ENCODE results near the gene ZNF837.
"Not testable (repeated sequence)": the region's sequence is repeated elsewhere in the genome, so short reads cannot be mapped to it uniquely, and the experiment has no call there.

Gene ZNF837

GRCh38 chr19:58351558-58351878, 29.3 kb downstream of the ZNF837 start:
- Histone ChIP-seq H3K9ac (ENCODE audit: low read length) (no peak overlapping the region), H3K9me3 (ENCODE audit: low read length) (no peaks in the 10 kb centered on the region), H3K4me3 (ENCODE audit: low read depth in 1 of 2, low read length in 2 of 2) (no peak overlapping the region), H3K4me1 (ENCODE audit: insufficient read depth, low read length) (no peaks in the 10 kb centered on the region), H3K27me3 (ENCODE audit: control insufficient read depth in 1 of 2, insufficient read depth in 2 of 2, low read length in 2 of 2) (peaks cover 29 to 72% of the 10 kb centered on the region in 2 donors), H3K36me3 (ENCODE audit: insufficient read depth, low read length) (no peaks in the 10 kb centered on the region), H3K27ac (ENCODE audit: low read depth, low read length) (no peak overlapping the region)

DNA sequence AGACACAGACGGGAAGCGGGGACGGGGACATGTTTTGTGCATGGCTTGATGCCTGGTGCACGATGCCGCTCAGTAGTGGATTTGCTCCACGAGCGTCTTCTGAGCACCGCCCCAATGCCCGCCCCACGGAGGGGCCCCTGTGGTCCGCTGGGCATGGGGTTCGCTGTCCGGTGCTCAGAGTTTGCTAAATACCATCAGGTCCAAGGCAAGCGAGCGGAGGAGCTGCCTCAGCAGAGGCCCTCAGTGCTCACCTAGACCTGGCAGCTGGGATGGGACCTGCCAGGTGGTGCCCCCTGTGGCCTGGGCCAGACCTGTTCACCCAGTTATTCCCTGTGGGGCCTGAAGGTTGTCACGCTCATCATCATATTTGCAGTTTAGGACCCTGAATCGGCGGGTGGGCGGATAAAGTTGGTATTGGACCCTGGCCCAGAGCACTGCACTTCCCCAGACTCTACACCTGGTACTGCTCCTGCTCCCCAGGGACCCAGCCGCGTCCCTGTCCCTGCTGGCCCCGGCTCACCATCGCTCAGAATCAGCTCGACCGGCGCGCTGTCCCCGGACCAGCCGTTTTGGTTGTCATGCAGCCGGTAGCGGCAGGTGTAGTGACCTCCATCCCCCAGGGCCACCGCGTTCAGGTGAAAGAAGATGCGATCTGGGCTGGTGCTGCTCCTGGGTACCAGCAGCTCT, 29.8 kb downstream of the ZNF837 start:
- peaks cover 29 to 68% of the 10 kb centered on the region in 2 donors for H3K27me3 ChIP-seq (ENCODE audit: control insufficient read depth in 1 of 2, insufficient read depth in 2 of 2, low read length in 2 of 2)
- H3K4me1 ChIP-seq (ENCODE audit: insufficient read depth, low read length) = no peaks in the 10 kb centered on the region
- no peak overlapping the region for H3K4me3 ChIP-seq (ENCODE audit: low read depth in 1 of 2, low read length in 2 of 2)
- no peak overlapping the region for H3K9ac ChIP-seq (ENCODE audit: low read length)
- H3K9me3 ChIP-seq (ENCODE audit: low read length) = no peaks in the 10 kb centered on the region
- no peak overlapping the region for H3K27ac ChIP-seq (ENCODE audit: low read depth, low read length)
- no peaks in the 10 kb centered on the region for H3K36me3 ChIP-seq (ENCODE audit: insufficient read depth, low read length)

DNA sequence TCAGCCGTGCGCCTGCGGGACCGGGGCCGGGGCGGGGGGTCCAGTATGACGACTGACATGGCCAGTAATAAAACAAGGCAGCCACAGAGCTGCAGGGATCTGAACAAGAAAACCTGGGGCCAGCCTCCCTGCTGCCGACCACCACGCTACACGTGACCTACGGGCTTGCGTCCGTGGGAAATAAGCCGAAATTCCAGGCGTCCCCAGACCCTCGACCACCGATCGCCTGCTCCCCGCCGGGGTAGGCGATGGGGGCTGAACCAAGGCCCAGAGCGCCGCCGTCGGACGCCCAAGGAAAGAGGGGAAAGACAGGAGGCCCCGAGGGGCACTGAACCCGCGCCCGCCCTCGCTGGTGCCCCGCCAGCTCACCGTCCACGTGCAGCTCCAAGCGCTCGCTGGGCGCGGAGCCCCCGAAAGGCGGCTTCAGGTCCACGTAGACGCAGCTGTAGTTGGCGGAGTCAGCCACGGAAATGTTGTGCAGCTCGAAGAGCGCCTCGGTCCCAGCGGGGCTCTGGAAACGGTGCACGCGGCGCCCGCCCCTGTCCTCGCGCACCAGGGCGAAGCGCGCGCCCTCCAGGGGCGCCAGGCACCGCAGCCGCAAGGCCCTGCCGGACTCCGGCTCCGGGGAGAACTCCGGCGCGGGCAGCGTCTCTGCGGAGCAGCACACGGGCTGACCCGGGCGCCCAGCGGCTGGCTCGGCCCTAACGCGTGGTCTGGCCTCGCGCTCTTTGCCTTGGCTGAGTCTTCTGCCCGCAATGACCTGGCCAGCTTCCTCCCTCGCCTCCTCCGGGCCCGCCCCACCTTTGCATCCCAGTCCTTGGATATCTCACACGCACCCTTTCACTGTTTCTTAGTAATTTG, 30.6 kb downstream of the ZNF837 start:
- H3K4me1 ChIP-seq (ENCODE audit: insufficient read depth, low read length) = no peaks in the 10 kb centered on the region
- no peak overlapping the region for H3K4me3 ChIP-seq (ENCODE audit: low read depth in 1 of 2, low read length in 2 of 2)
- H3K27me3 ChIP-seq (ENCODE audit: control insufficient read depth in 1 of 2, insufficient read depth in 2 of 2, low read length in 2 of 2) = peaks cover 23 to 60% of the 10 kb centered on the region in 2 donors
- no peaks in the 10 kb centered on the region for H3K36me3 ChIP-seq (ENCODE audit: insufficient read depth, low read length)
- no peak overlapping the region for H3K9ac ChIP-seq (ENCODE audit: low read length)
- no peak overlapping the region for H3K27ac ChIP-seq (ENCODE audit: low read depth, low read length)
- no peaks in the 10 kb centered on the region for H3K9me3 ChIP-seq (ENCODE audit: low read length)

DNA sequence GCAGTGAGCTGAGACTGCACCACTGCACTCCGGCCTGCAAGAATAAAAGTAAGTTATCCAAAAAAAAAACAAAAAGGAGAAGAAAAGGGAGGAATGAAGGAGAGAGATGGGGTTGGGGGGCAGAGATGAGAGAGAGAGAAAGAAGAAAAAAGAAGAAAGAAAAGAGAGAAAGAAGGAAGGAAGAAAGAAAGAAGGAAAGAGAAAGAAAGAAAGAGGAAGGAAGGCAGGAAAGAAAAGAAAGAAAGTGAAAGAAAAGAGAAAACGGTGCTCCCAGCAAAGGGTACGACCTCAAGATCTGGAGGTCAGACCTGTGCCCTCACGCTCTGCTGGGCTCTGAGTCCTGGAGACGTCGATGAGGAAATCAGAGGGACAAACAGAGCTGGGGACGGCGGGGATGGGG, 31.2 kb downstream of the ZNF837 start:
- Histone ChIP-seq H3K9me3 (ENCODE audit: low read length) (no peaks in the 10 kb centered on the region), H3K4me3 (ENCODE audit: low read depth in 1 of 2, low read length in 2 of 2) (no peak overlapping the region), H3K27me3 (ENCODE audit: control insufficient read depth in 1 of 2, insufficient read depth in 2 of 2, low read length in 2 of 2) (peaks cover 21 to 54% of the 10 kb centered on the region in 2 donors), H3K36me3 (ENCODE audit: insufficient read depth, low read length) (no peaks in the 10 kb centered on the region), H3K9ac (ENCODE audit: low read length) (no peak overlapping the region), H3K27ac (ENCODE audit: low read depth, low read length) (no peak overlapping the region), H3K4me1 (ENCODE audit: insufficient read depth, low read length) (no peaks in the 10 kb centered on the region)

- not testable (repeated sequence) for H3K36me3 ChIP-seq (ENCODE audit: insufficient read depth, low read length); H3K9ac ChIP-seq (ENCODE audit: low read length); H3K4me1 ChIP-seq (ENCODE audit: insufficient read depth, low read length); H3K4me3 ChIP-seq (ENCODE audit: low read depth in 1 of 2, low read length in 2 of 2); H3K27ac ChIP-seq (ENCODE audit: low read depth, low read length); H3K9me3 ChIP-seq (ENCODE audit: low read length)
- peaks cover 10 to 48% of the 10 kb centered on the region in 2 donors for H3K27me3 ChIP-seq (ENCODE audit: control insufficient read depth in 1 of 2, insufficient read depth in 2 of 2, low read length in 2 of 2)
Measured at GRCh38 chr19:58348080-58348479, 32.8 kb downstream of the ZNF837 start.

DNA sequence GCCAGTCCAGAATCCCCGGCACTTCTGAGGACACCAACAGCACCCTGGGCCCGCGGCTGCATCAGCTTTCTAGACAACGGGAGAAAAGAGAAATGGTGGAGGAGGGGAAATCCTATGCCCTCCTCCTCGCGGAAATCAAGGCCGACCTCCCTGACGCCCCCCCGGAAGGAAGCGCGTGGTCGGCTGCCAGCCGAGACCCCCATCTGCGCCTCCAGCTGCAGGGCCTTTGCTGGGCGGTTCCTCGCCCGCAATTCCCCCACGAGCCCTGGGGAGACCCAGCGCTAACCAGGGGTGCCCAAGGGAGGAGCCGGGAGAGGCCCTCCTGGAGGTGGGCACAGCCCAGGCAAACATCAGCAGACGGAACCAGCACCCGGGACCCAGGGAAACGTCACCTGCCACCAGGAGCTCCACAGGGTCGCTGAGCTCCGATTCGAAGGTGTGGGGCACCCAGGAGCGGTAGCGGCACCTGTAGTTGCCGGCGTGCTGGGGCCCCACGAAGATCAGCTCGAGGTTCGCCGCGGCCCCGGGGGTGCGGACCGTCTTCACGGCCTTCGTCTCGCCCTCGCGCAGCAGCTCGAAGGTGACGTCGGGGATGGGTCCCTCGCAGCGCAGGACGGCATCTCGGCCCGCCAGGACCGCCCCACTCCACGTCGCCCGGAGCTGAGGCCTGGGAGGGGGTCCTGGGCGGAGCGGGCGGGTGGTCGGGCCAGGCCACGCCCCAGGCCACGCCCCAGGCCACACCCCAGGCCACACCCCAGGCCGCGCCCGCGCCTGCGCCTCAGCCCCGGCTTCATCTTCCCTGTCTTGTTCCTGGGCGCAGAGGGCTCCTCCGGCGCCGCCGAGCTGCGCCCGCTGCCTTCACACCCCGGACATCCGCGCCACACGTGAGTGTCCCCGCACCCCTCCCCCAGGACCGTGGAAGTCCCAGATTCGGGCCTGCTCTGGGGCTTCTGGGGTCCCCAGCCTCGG, 33.6 kb downstream of the ZNF837 start:
- no peak overlapping the region for H3K4me3 ChIP-seq (ENCODE audit: low read depth in 1 of 2, low read length in 2 of 2)
- no peak overlapping the region for H3K9ac ChIP-seq (ENCODE audit: low read length)
- H3K27ac ChIP-seq (ENCODE audit: low read depth, low read length) = no peak overlapping the region
- H3K9me3 ChIP-seq (ENCODE audit: low read length) = no peaks in the 10 kb centered on the region
- peaks cover 2 to 40% of the 10 kb centered on the region in 2 donors for H3K27me3 ChIP-seq (ENCODE audit: control insufficient read depth in 1 of 2, insufficient read depth in 2 of 2, low read length in 2 of 2)
- peaks cover 3% of the 10 kb centered on the region for H3K36me3 ChIP-seq (ENCODE audit: insufficient read depth, low read length)
- H3K4me1 ChIP-seq (ENCODE audit: insufficient read depth, low read length) = no peaks in the 10 kb centered on the region

- no peak overlapping the region for H3K27ac ChIP-seq (ENCODE audit: low read depth, low read length)
- no peaks in the 10 kb centered on the region for H3K4me1 ChIP-seq (ENCODE audit: insufficient read depth, low read length)
- peaks cover 9% of the 10 kb centered on the region for H3K36me3 ChIP-seq (ENCODE audit: insufficient read depth, low read length)
- H3K27me3 ChIP-seq (ENCODE audit: control insufficient read depth in 1 of 2, insufficient read depth in 2 of 2, low read length in 2 of 2) = peaks cover 0 to 24% of the 10 kb centered on the region in 2 donors
- no peak overlapping the region for H3K9ac ChIP-seq (ENCODE audit: low read length)
- no peaks in the 10 kb centered on the region for H3K9me3 ChIP-seq (ENCODE audit: low read length)
- H3K4me3 ChIP-seq (ENCODE audit: low read depth in 1 of 2, low read length in 2 of 2) = no peak overlapping the region
Measured at GRCh38 chr19:58345558-58345957, 35.3 kb downstream of the ZNF837 start.

GRCh38 chr19:58338825-58339558, 41.8 kb downstream of the ZNF837 start:
- Histone ChIP-seq H3K4me1 (ENCODE audit: insufficient read depth, low read length) (no peaks in the 10 kb centered on the region), H3K9ac (ENCODE audit: low read length) (no peak overlapping the region), H3K36me3 (ENCODE audit: insufficient read depth, low read length) (peaks cover 51% of the 10 kb centered on the region), H3K27ac (ENCODE audit: low read depth, low read length) (no peak overlapping the region), H3K9me3 (ENCODE audit: low read length) (no peaks in the 10 kb centered on the region), H3K27me3 (ENCODE audit: control insufficient read depth in 1 of 2, insufficient read depth in 2 of 2, low read length in 2 of 2) (no peaks in the 10 kb centered on the region), H3K4me3 (ENCODE audit: low read depth in 1 of 2, low read length in 2 of 2) (no peak overlapping the region)

DNA sequence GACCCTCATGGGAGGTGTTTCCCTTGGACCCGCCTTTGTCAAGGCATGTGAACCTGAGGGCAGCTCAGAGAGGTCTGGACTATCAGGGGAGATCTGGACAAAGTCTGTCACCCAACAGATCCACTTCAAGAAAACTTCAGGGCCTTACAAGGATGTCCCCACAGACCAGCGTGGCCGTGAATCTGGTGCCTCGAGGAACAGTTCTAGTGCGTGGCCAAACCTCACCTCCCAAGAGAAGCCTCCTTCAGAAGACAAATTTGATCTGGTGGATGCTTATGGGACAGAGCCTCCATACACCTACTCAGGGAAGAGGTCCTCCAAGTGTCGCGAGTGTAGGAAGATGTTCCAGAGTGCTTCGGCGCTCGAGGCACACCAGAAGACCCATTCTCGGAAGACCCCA, 42.5 kb downstream of the ZNF837 start:
- no peaks in the 10 kb centered on the region for H3K9me3 ChIP-seq (ENCODE audit: low read length)
- no peak overlapping the region for H3K9ac ChIP-seq (ENCODE audit: low read length)
- no peaks in the 10 kb centered on the region for H3K27me3 ChIP-seq (ENCODE audit: control insufficient read depth in 1 of 2, insufficient read depth in 2 of 2, low read length in 2 of 2)
- H3K27ac ChIP-seq (ENCODE audit: low read depth, low read length) = no peak overlapping the region
- H3K4me1 ChIP-seq (ENCODE audit: insufficient read depth, low read length) = no peaks in the 10 kb centered on the region
- no peak overlapping the region for H3K4me3 ChIP-seq (ENCODE audit: low read depth in 1 of 2, low read length in 2 of 2)
- H3K36me3 ChIP-seq (ENCODE audit: insufficient read depth, low read length) = peaks cover 51% of the 10 kb centered on the region

DNA sequence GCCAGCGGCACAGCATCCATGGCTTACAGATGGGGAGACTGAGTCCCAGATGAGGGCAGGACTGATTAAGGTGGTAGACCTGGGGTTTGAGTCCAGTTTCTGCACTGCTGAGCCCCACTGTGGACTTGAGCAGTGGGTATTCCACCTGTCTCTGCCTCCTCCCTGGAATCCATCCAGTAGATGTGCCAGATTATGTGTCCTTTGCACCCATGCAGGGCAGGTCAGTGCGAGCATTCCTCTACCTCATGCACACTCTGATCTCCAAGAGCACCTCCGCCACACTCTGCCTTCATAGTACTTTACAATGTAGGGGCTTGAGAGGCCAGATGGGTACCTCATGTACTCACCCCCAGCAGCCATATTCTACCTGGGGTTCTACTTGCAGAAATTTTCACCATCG, 44.0 kb downstream of the ZNF837 start:
- no peaks in the 10 kb centered on the region for H3K27me3 ChIP-seq (ENCODE audit: control insufficient read depth in 1 of 2, insufficient read depth in 2 of 2, low read length in 2 of 2)
- no peak overlapping the region for H3K9ac ChIP-seq (ENCODE audit: low read length)
- no peak overlapping the region for H3K4me3 ChIP-seq (ENCODE audit: low read depth in 1 of 2, low read length in 2 of 2)
- H3K4me1 ChIP-seq (ENCODE audit: insufficient read depth, low read length) = no peaks in the 10 kb centered on the region
- H3K36me3 ChIP-seq (ENCODE audit: insufficient read depth, low read length) = peaks cover 43% of the 10 kb centered on the region
- H3K27ac ChIP-seq (ENCODE audit: low read depth, low read length) = no peak overlapping the region
- no peaks in the 10 kb centered on the region for H3K9me3 ChIP-seq (ENCODE audit: low read length)

DNA sequence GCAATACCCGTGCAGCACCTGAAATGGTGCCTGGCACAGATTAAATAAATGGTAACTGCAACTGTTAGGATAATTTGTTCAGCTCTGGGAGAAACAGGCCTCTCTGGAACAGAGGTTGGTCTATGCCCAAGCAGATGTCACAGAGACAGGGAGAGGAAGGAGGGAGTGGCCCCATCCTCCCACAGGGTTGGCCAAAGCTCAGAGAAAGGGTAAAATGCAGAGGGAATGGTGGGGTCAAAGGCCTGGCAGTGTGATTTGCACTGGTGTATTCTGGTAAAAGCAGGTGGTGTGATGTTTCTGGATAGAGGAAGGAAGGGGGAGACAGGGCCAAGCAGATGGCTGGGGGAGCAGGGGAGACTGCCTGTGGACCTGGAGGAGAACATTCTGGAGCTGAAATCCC, 44.6 kb downstream of the ZNF837 start:
- Histone ChIP-seq H3K4me3 (ENCODE audit: low read depth in 1 of 2, low read length in 2 of 2) (no peak overlapping the region), H3K36me3 (ENCODE audit: insufficient read depth, low read length) (peaks cover 42% of the 10 kb centered on the region), H3K9ac (ENCODE audit: low read length) (no peak overlapping the region), H3K9me3 (ENCODE audit: low read length) (no peaks in the 10 kb centered on the region), H3K27ac (ENCODE audit: low read depth, low read length) (no peak overlapping the region), H3K27me3 (ENCODE audit: control insufficient read depth in 1 of 2, insufficient read depth in 2 of 2, low read length in 2 of 2) (no peaks in the 10 kb centered on the region), H3K4me1 (ENCODE audit: insufficient read depth, low read length) (no peaks in the 10 kb centered on the region)
